NCI-H1417 (cell line): ENCODE data around the gene ACKR2.

ENCODE experiments used
- DNase-seq, 3 experiments: peaks; one replicate each; lab custom pipeline; 2025; lab: John Stamatoyannopoulos, UW

The ACKR2 gene

GRCh38 chr3:42829628-42830436 lies 20.6 kb downstream of the ACKR2 start:
- DNase-seq, result no peak

GRCh38 chr3:42830437-42831320 lies 21.4 kb downstream of the ACKR2 start:
- DNase-seq, result peak; percentile 23 to 73 (median 28)

GRCh38 chr3:42831321-42831713 lies 22.1 kb downstream of the ACKR2 start:
- DNase-seq, result peak; percentile 35 to 70 (median 70)

- DNase-seq, result no peak
Observed at GRCh38 chr3:42836150-42837123, 27.2 kb downstream of the ACKR2 start.

GRCh38 chr3:42838571-42838970 lies 29.3 kb downstream of the ACKR2 start:
- DNase-seq, result no peak

- peak; percentile 5 to 63 (median 14) for DNase-seq
Observed at GRCh38 chr3:42839616-42840015, 30.4 kb downstream of the ACKR2 start.

GRCh38 chr3:42841332-42841731 lies 32.1 kb downstream of the ACKR2 start:
- DNase-seq, result no peak

GRCh38 chr3:42843713-42844411 lies 34.6 kb downstream of the ACKR2 start:
- no peak for DNase-seq

- DNase-seq, result no peak
Observed at GRCh38 chr3:42844412-42844713, 35.1 kb downstream of the ACKR2 start.

- DNase-seq, result no peak
Observed at GRCh38 chr3:42844815-42845214, 35.6 kb downstream of the ACKR2 start.

GRCh38 chr3:42846685-42847522 lies 37.7 kb downstream of the ACKR2 start:
- no peak for DNase-seq

- DNase-seq, result no peak
Observed at GRCh38 chr3:42847731-42848130, 38.5 kb downstream of the ACKR2 start.

- DNase-seq, result no peak
Observed at GRCh38 chr3:42849017-42849416, 39.8 kb downstream of the ACKR2 start.

- DNase-seq, result no peak
Observed at GRCh38 chr3:42850263-42850662, 41.0 kb downstream of the ACKR2 start.

- no peak for DNase-seq
Observed at GRCh38 chr3:42851228-42851834, 42.1 kb downstream of the ACKR2 start.

GRCh38 chr3:42852441-42852840 lies 43.2 kb downstream of the ACKR2 start:
- DNase-seq, result no peak

- no peak for DNase-seq
Observed at GRCh38 chr3:42853056-42853455, 43.8 kb downstream of the ACKR2 start.

- peak in 2 of 3 experiments; percentile 29 to 39 for DNase-seq
Observed at GRCh38 chr3:42853739-42854302, 44.6 kb downstream of the ACKR2 start.

GRCh38 chr3:42855219-42855546 lies 45.9 kb downstream of the ACKR2 start:
- no peak for DNase-seq
